Fibroblast of pulmonary artery (primary cell): ENCODE data around the gene MYPOP.

Experiments
- DNase-seq: peaks from one replicate; pipeline ENCODE4 v3.0.0-alpha.2; 2010; ENCODE audit warnings: low read depth
- H3K4me3 ChIP-seq: replicated peaks from 2 replicates; pipeline ENCODE4 v1.5.1; 2011; ENCODE audit warnings: low read depth, mild to moderate bottlenecking, control low read depth, low read length, moderate library complexity
- TF ChIP-seq, protein P1 (sequence below): IDR thresholded peaks from 2 replicates; pipeline ENCODE4 v1.5.1; 2011; ENCODE audit warnings: mild to moderate bottlenecking, control low read depth, low read length, inconsistent platforms; ENCODE audit errors: missing control alignments

MYPOP gene

GRCh38 chr19:45863335-45863839, 39.0 kb downstream of the MYPOP start:
- DNase-seq: no peak
- TF ChIP-seq, protein P1, sequence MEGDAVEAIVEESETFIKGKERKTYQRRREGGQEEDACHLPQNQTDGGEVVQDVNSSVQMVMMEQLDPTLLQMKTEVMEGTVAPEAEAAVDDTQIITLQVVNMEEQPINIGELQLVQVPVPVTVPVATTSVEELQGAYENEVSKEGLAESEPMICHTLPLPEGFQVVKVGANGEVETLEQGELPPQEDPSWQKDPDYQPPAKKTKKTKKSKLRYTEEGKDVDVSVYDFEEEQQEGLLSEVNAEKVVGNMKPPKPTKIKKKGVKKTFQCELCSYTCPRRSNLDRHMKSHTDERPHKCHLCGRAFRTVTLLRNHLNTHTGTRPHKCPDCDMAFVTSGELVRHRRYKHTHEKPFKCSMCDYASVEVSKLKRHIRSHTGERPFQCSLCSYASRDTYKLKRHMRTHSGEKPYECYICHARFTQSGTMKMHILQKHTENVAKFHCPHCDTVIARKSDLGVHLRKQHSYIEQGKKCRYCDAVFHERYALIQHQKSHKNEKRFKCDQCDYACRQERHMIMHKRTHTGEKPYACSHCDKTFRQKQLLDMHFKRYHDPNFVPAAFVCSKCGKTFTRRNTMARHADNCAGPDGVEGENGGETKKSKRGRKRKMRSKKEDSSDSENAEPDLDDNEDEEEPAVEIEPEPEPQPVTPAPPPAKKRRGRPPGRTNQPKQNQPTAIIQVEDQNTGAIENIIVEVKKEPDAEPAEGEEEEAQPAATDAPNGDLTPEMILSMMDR: no peak
- H3K4me3 ChIP-seq: peak overlapping the region; percentile 67

GRCh38 chr19:45862564-45863334, 39.7 kb downstream of the MYPOP start, which contains the start of gene SYMPK:
SYMPK (minus strand) TSS chr19:45863147; CDS start chr19:45854495, 8,652 bp downstream.
- TF ChIP-seq, protein P1: no peak
- peak; percentile 98 for DNase-seq

DNA sequence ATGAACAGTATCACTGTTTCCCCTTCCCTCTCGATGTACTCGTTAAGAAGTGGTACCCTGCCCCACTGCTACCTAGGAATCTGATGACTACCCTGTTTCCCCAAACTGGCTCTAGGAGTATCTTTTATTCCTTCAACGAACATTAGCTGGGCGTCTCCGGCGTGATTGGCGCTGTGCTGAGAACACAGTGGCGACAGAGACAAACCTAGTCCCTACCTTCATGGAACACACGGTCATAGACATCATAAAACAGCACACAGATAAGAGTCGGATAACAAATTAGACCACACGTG, 40.2 kb downstream of the MYPOP start:
- DNase-seq: no peak
- peak overlapping the region; percentile 67 for H3K4me3 ChIP-seq
- TF ChIP-seq, protein P1: no peak

More at GRCh38 chr19:45862564-45863334, 39.7 kb downstream of the MYPOP start, which contains the start of gene SYMPK:
- peak within 1 kb of the TSS; percentile 67 for H3K4me3 ChIP-seq

GRCh38 chr19:45860359-45861259, 41.8 kb downstream of the MYPOP start:
- DNase-seq: no peak
- TF ChIP-seq, protein P1: no peak
- no peak overlapping the region for H3K4me3 ChIP-seq

GRCh38 chr19:45854167-45854778, 48.1 kb downstream of the MYPOP start:
- no peak for DNase-seq
- TF ChIP-seq, protein P1: no peak
- no peak overlapping the region for H3K4me3 ChIP-seq

DNA sequence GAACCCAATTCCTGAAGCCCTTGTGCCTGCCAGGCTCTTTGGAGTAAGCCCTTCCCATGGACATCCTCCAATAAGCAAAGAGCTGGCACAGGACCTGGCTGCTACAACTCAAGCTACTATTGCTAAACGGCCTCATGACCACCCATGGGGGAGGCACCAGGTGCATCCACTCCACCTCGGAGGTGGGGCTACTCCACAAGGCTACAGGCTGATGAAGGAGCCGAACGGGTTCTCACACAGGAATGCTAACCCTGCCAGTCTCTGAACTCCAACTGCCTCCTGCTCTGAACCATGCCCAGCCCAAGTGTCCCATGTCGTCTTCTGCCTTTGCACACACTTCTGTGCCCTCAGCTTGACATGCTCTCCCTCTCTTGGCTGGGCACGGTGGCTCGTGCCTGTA, 49.4 kb downstream of the MYPOP start:
- no peak overlapping the region for H3K4me3 ChIP-seq
- no peak for DNase-seq
- TF ChIP-seq, protein P1: no peak
